Neural progenitor cell (in vitro differentiated cells): Measurements from ENCODE around the gene TNP1. TPM values are rescaled to one million over a fixed set of nuclear protein-coding genes. Genes with fewer than 3 reads are reported as not detected.

Source experiments
- DNase-seq: peaks from one replicate; pipeline ENCODE4 v3.0.0-alpha.2; 2016; ENCODE audit warnings: low spot score
- H2AFZ ChIP-seq: fragments of 200-600 bp; sonication (generic); replicated peaks from 2 replicates; pipeline ENCODE4 v1.6.1; 2016; ENCODE audit warnings: antibody characterized with exemption
- H3F3A ChIP-seq: fragments of 200-600 bp; sonication (generic); 2 replicates; pipeline ENCODE4 v1.6.1; 2016; ENCODE audit warnings: antibody characterized with exemption, low read depth
- H3K27ac ChIP-seq: fragments of 200-600 bp; sonication (generic); 2 replicates; pipeline ENCODE4 v1.5.1; 2016; ENCODE audit warnings: mild to moderate bottlenecking
- H3K27me3 ChIP-seq: fragments of 200-600 bp; sonication (generic); 2 replicates; pipeline ENCODE4 v1.6.1; 2016; ENCODE audit warnings: mild to moderate bottlenecking, moderate library complexity
- H3K36me3 ChIP-seq: fragments of 200-600 bp; sonication (generic); 2 replicates; pipeline ENCODE4 v1.5.1; 2016
- H3K4me1 ChIP-seq: fragments of 200-600 bp; sonication (generic); 2 replicates; pipeline ENCODE4 v1.6.1; 2016; ENCODE audit warnings: mixed run types
- H3K4me2 ChIP-seq: fragments of 200-600 bp; sonication (generic); 2 replicates; pipeline ENCODE4 v1.6.1; 2016
- H3K4me3 ChIP-seq: fragments of 200-600 bp; sonication (generic); 2 replicates; pipeline ENCODE4 v1.5.1; 2016
- H3K79me2 ChIP-seq: fragments of 200-600 bp; sonication (generic); 2 replicates; pipeline ENCODE4 v1.6.1; 2016; ENCODE audit warnings: low read depth
- H3K9ac ChIP-seq: fragments of 200-600 bp; sonication (generic); 2 replicates; pipeline ENCODE4 v1.6.1; 2016
- H3K9me3 ChIP-seq: fragments of 200-600 bp; sonication (generic); 2 replicates; pipeline ENCODE4 v1.5.1; 2016; ENCODE audit warnings: low read depth
- H4K20me1 ChIP-seq: fragments of 200-600 bp; sonication (generic); 2 replicates; pipeline ENCODE4 v1.6.1; 2016; ENCODE audit warnings: low read depth
- H3K27ac Mint-ChIP-seq: 3 replicates; pipeline ENCODE4 v1.8.0; 2021; ENCODE audit warnings: mixed read lengths
- H3K27me3 Mint-ChIP-seq: 2 replicates; pipeline ENCODE4 v1.8.0; 2022; ENCODE audit warnings: low read depth, mild to moderate bottlenecking, inconsistent platforms, moderate library complexity, mixed read lengths; ENCODE audit not compliant: insufficient read depth
- H3K36me3 Mint-ChIP-seq: 3 replicates; pipeline ENCODE4 v1.8.0; 2021; ENCODE audit warnings: mixed read lengths
- H3K4me1 Mint-ChIP-seq: 3 replicates; pipeline ENCODE4 v1.8.0; 2021; ENCODE audit warnings: mixed read lengths
- H3K4me3 Mint-ChIP-seq: 3 replicates; pipeline ENCODE4 v1.8.0; 2021; ENCODE audit warnings: mild to moderate bottlenecking, moderate library complexity, mixed read lengths
- H3K9me3 Mint-ChIP-seq: 3 replicates; pipeline ENCODE4 v1.8.0; 2020; ENCODE audit warnings: mixed read lengths
- EZH2 ChIP-seq: fragments of 200-600 bp; sonication (generic); IDR thresholded peaks from 2 replicates; pipeline ENCODE4 v1.6.1; 2017; ENCODE audit warnings: antibody characterized with exemption, mild to moderate bottlenecking, moderate library complexity
- EZH2phosphoT487 ChIP-seq: fragments of 200-600 bp; sonication (generic); IDR thresholded peaks from 2 replicates; pipeline ENCODE4 v1.6.1; 2017; ENCODE audit warnings: antibody characterized with exemption
- total RNA-seq: library from RNA; depleted of rRNA; stranded (reverse); fragments of >200 nt; gene quantifications from 2 replicates; pipeline ENCODE4 v1.2.3, GENCODE V29; 2015; ENCODE audit warnings: low replicate concordance
- TF ChIP-seq, protein P1 (sequence below): fragments of 200-600 bp; sonication (generic); IDR thresholded peaks from 2 replicates; pipeline ENCODE4 v1.5.1; 2017; ENCODE audit warnings: antibody characterized with exemption, mild to moderate bottlenecking

The TNP1 gene
- total RNA-seq, 1 donor from 2014 or later: not detected

DNA sequence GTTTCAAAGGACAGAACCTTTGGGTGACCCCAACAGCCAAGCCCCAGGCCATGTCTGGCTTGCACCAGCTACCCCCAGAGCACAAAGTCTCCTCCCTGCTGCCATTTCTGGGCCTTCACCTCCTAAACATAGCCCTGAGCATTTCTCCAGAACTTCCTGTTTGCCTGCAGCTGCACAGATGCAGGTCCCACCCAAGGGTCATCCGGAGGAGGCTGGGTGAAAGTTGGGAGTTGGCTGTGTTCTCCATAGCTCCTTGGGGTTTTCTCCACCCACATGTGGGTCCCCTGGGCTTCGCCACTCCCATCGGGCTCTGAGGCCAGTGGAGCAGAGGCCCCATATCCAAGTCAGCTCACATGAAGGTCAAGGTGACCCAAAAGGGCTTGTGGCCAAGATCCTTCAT is 4.3 kb downstream of the TNP1 start:
- no peak overlapping the region for H3K4me3 Mint-ChIP-seq
- Histone ChIP-seq H3K4me3 (no peak overlapping the region), H3K36me3 (no peaks in the 10 kb centered on the region), H3K9me3 (no peaks in the 10 kb centered on the region), H3K9ac (no peak overlapping the region), H3K79me2 (no peaks in the 10 kb centered on the region), H4K20me1 (no peaks in the 10 kb centered on the region), H3K27ac (no peak overlapping the region), H3F3A (peaks cover 24% of the 10 kb centered on the region), H3K27me3 (no peaks in the 10 kb centered on the region), H3K4me2 (no peak overlapping the region), H2AFZ (no peak overlapping the region), H3K4me1 (peaks cover 39% of the 10 kb centered on the region)
- H3K36me3 Mint-ChIP-seq: no peaks in the 10 kb centered on the region
- no peak for DNase-seq
- peaks cover 45% of the 10 kb centered on the region for H3K4me1 Mint-ChIP-seq
- peaks cover 3% of the 10 kb centered on the region for H3K9me3 Mint-ChIP-seq
- peaks cover 2% of the 10 kb centered on the region for H3K27me3 Mint-ChIP-seq
- H3K27ac Mint-ChIP-seq: peak overlapping the region; percentile 67
- TF ChIP-seq EZH2phosphoT487 (no peak), EZH2 (no peak)
- TF ChIP-seq, protein P1, sequence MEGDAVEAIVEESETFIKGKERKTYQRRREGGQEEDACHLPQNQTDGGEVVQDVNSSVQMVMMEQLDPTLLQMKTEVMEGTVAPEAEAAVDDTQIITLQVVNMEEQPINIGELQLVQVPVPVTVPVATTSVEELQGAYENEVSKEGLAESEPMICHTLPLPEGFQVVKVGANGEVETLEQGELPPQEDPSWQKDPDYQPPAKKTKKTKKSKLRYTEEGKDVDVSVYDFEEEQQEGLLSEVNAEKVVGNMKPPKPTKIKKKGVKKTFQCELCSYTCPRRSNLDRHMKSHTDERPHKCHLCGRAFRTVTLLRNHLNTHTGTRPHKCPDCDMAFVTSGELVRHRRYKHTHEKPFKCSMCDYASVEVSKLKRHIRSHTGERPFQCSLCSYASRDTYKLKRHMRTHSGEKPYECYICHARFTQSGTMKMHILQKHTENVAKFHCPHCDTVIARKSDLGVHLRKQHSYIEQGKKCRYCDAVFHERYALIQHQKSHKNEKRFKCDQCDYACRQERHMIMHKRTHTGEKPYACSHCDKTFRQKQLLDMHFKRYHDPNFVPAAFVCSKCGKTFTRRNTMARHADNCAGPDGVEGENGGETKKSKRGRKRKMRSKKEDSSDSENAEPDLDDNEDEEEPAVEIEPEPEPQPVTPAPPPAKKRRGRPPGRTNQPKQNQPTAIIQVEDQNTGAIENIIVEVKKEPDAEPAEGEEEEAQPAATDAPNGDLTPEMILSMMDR: no peak

- Mint-ChIP-seq H3K36me3 (no peaks in the 10 kb centered on the region), H3K27ac (peak overlapping the region; percentile 82), H3K27me3 (peaks cover 2% of the 10 kb centered on the region), H3K4me1 (peaks cover 45% of the 10 kb centered on the region), H3K9me3 (peaks cover 3% of the 10 kb centered on the region), H3K4me3 (no peak overlapping the region)
- TF ChIP-seq EZH2phosphoT487: no peak
- no peak for TF ChIP-seq EZH2
- TF ChIP-seq, protein P1: no peak
- Histone ChIP-seq H3K9ac (no peak overlapping the region), H4K20me1 (no peaks in the 10 kb centered on the region), H3K4me2 (no peak overlapping the region), H3K79me2 (no peaks in the 10 kb centered on the region), H3K4me3 (no peak overlapping the region), H3K36me3 (no peaks in the 10 kb centered on the region), H2AFZ (no peak overlapping the region), H3K27me3 (no peaks in the 10 kb centered on the region), H3K9me3 (no peaks in the 10 kb centered on the region), H3K4me1 (peaks cover 39% of the 10 kb centered on the region), H3K27ac (no peak overlapping the region), H3F3A (peaks cover 24% of the 10 kb centered on the region)
- no peak for DNase-seq
These were observed 4.8 kb downstream of the TNP1 start for GRCh38 chr2:216855079-216855478.

DNA sequence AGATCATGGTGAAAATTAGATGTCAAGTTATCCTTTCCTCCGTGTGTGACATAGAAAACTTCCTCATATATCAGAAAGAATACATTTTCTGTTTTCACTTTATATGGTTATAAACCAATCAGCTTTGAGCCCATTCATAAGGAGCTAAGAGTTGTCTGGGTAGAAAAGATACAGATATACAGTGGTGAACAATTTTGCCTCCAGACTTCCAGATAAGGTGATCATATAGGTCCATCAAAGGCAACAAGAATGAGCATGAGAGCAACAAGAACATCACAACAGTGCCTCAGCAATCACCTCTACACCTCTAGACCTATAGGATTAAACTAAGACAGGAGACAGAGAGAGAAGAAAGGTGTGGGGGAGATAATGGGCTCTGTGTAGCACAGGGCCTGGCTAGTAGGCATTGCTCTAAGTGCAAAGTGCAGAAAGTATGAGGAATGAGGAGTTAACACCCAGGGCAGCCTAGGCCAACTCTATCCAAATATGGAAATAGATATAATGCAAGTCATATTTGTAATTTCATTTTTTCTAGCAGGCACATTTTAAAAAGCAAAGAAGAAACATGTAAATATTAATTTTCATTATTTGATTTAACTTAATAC is 8.3 kb downstream of the TNP1 start:
- Histone ChIP-seq H3K4me1 (peaks cover 22% of the 10 kb centered on the region), H3K4me3 (no peak overlapping the region), H2AFZ (no peak overlapping the region), H3K9ac (no peak overlapping the region), H3F3A (peaks cover 11% of the 10 kb centered on the region), H4K20me1 (no peaks in the 10 kb centered on the region), H3K36me3 (no peaks in the 10 kb centered on the region), H3K27me3 (no peaks in the 10 kb centered on the region), H3K79me2 (no peaks in the 10 kb centered on the region), H3K27ac (no peak overlapping the region), H3K4me2 (no peak overlapping the region), H3K9me3 (no peaks in the 10 kb centered on the region)
- DNase-seq: no peak
- H3K27ac Mint-ChIP-seq: no peak overlapping the region
- peaks cover 2% of the 10 kb centered on the region for H3K27me3 Mint-ChIP-seq
- no peaks in the 10 kb centered on the region for H3K9me3 Mint-ChIP-seq
- TF ChIP-seq EZH2phosphoT487 (no peak), EZH2 (no peak)
- TF ChIP-seq, protein P1: no peak
- H3K4me3 Mint-ChIP-seq: no peak overlapping the region
- peaks cover 31% of the 10 kb centered on the region for H3K4me1 Mint-ChIP-seq
- no peaks in the 10 kb centered on the region for H3K36me3 Mint-ChIP-seq
